Esophagus mucosa (tissue), 1 donor: Measurements from ENCODE around the gene CERS5. TPM values are rescaled to one million over a fixed set of nuclear protein-coding genes. Genes with fewer than 3 reads are reported as not detected.
"Not testable (repeated sequence)": the region's sequence is repeated elsewhere in the genome, so short reads cannot be mapped to it uniquely, and the experiment has no call there.

Source experiments
- ATAC-seq: fragments of 200-7000 bp; cut with Tn5 transposase; one replicate; pipeline ENCODE4 v1.9.1; 2020
- total RNA-seq: library from RNA; stranded (reverse); gene quantifications from one replicate; pipeline ENCODE4 v1.2.4, GENCODE V29; 2023
- donor health status: DM: yes; HTN: yes; CAD: no.

The CERS5 gene
- total RNA-seq, 1 donor from 2014 or later = 21.9 TPM

GRCh38 chr12:50102131-50102531, 65.0 kb downstream of the CERS5 start:
- ATAC-seq = no peak

- no peak for ATAC-seq
These were observed 65.5 kb downstream of the CERS5 start for GRCh38 chr12:50101663-50102062.

- ATAC-seq = no peak
These were observed 66.6 kb downstream of the CERS5 start for GRCh38 chr12:50100561-50100960.

GRCh38 chr12:50099302-50100008, 67.7 kb downstream of the CERS5 start:
- ATAC-seq = peak; percentile 65

- ATAC-seq = no peak
These were observed 69.2 kb downstream of the CERS5 start for GRCh38 chr12:50097952-50098351.

GRCh38 chr12:50090391-50090790, 76.8 kb downstream of the CERS5 start:
- no peak for ATAC-seq

- no peak for ATAC-seq
These were observed 77.4 kb downstream of the CERS5 start for GRCh38 chr12:50089730-50090129.

GRCh38 chr12:50088577-50089335, 78.4 kb downstream of the CERS5 start:
- ATAC-seq = peak; percentile 64

GRCh38 chr12:50087995-50088394, 79.2 kb downstream of the CERS5 start:
- peak; percentile 27 for ATAC-seq

- no peak for ATAC-seq
These were observed 80.0 kb downstream of the CERS5 start for GRCh38 chr12:50087151-50087550.

GRCh38 chr12:50086148-50086547, 81.0 kb downstream of the CERS5 start:
- ATAC-seq = no peak

- no peak for ATAC-seq
These were observed 81.5 kb downstream of the CERS5 start for GRCh38 chr12:50085615-50086072.

GRCh38 chr12:50084775-50085614, 82.2 kb downstream of the CERS5 start, which contains the start of gene SMARCD1:
Gene SMARCD1 (plus strand): TSS chr12:50085342. CDS start chr12:50085370, 28 bp downstream.
- ATAC-seq = peak; percentile 76

GRCh38 chr12:50084409-50084774, 82.8 kb downstream of the CERS5 start:
- not testable (repeated sequence) for ATAC-seq

GRCh38 chr12:50083301-50083700, 83.9 kb downstream of the CERS5 start:
- ATAC-seq = no peak

GRCh38 chr12:50082644-50083043, 84.5 kb downstream of the CERS5 start:
- ATAC-seq = no peak

- no peak for ATAC-seq
These were observed 85.9 kb downstream of the CERS5 start for GRCh38 chr12:50081096-50081808.

- ATAC-seq = no peak
These were observed 87.4 kb downstream of the CERS5 start for GRCh38 chr12:50079771-50080170.
